IMR-90 (cell line): Measurements from ENCODE around the gene EPN2. TPM values are rescaled to one million over a fixed set of nuclear protein-coding genes. Genes with fewer than 3 reads are reported as not detected.

ENCODE experiments used
- ATAC-seq: fragments of 200-7000 bp; cut with Tn5 transposase; 2 replicates; pipeline ENCODE4 v1.9.1; 2020; ENCODE audit warnings: low read depth, mild to moderate bottlenecking, moderate library complexity
- BruUV-seq: library from RNA; stranded (reverse); fragments of 400-500 nt; replicated peaks from 2 replicates; lab custom pipeline; 2021; lab: Mats Ljungman, UMichigan
- CTCF ChIA-PET: fragments of 300-600 bp; formaldehyde crosslinking; extraction: SDS; loops from one replicate; lab custom pipeline; 2021; ENCODE audit warnings: antibody characterized with exemption; lab: Yijun Ruan, JAX
- POLR2A ChIA-PET: fragments of 300-600 bp; sonication (Branson Sonifier 250); formaldehyde crosslinking; loops from one replicate; lab custom pipeline; 2022; ENCODE audit warnings: antibody characterized with exemption; ENCODE audit not compliant: unreplicated experiment; lab: Charles Lee
- DNase-seq: peaks from one replicate; pipeline ENCODE4 v3.0.0; 2013
- H2AFZ ChIP-seq: replicated peaks from 2 replicates; pipeline ENCODE3; 2013; ENCODE audit warnings: low read length, mild to moderate bottlenecking; ENCODE audit not compliant: poor library complexity
- H2AK5ac ChIP-seq: 2 replicates; pipeline ENCODE4 v1.6.1; 2013; ENCODE audit warnings: low read depth, low read length, inconsistent platforms
- H2AK9ac ChIP-seq: replicated peaks from 2 replicates; pipeline ENCODE3; 2013; ENCODE audit warnings: mild to moderate bottlenecking, low read depth, low read length, moderate library complexity; ENCODE audit not compliant: poor library complexity
- H2BK120ac ChIP-seq: 2 replicates; pipeline ENCODE4 v1.6.1; 2013; ENCODE audit warnings: low read depth, low read length, inconsistent platforms
- H2BK15ac ChIP-seq: 3 replicates; pipeline ENCODE4 v1.6.1; 2013; ENCODE audit warnings: low read depth, low read length, inconsistent platforms
- H2BK20ac ChIP-seq: 2 replicates; pipeline ENCODE4 v1.6.1; 2013; ENCODE audit warnings: low read depth, mild to moderate bottlenecking, inconsistent platforms, low read length, moderate library complexity
- H2BK5ac ChIP-seq: 2 replicates; pipeline ENCODE4 v1.6.1; 2013; ENCODE audit warnings: mild to moderate bottlenecking, low read depth, low read length, inconsistent platforms; ENCODE audit not compliant: poor library complexity, severe bottlenecking
- H3K14ac ChIP-seq: replicated peaks from 2 replicates; pipeline ENCODE4 v1.6.1; 2013; ENCODE audit warnings: low read depth, low read length, inconsistent platforms
- H3K18ac ChIP-seq: 2 replicates; pipeline ENCODE4 v1.6.1; 2013; ENCODE audit warnings: low read depth, low read length, control low read depth
- H3K23ac ChIP-seq: 2 replicates; pipeline ENCODE4 v1.6.1; 2013; ENCODE audit warnings: low read depth, low read length, inconsistent platforms
- H3K27ac ChIP-seq: 2 replicates; pipeline ENCODE4 v1.5.1; 2013; ENCODE audit warnings: mild to moderate bottlenecking, control low read depth, low read length; ENCODE audit not compliant: insufficient read depth
- H3K27me3 ChIP-seq: 2 replicates; pipeline ENCODE4 v1.6.1; 2013; ENCODE audit warnings: low read length; ENCODE audit not compliant: control insufficient read depth, insufficient read depth
- H3K36me3 ChIP-seq: 2 replicates; pipeline ENCODE4 v1.6.1; 2013; ENCODE audit warnings: low read length, mixed read lengths; ENCODE audit not compliant: control insufficient read depth, insufficient read depth
- H3K4ac ChIP-seq: 2 replicates; pipeline ENCODE4 v1.6.1; 2013; ENCODE audit warnings: low read depth, low read length, inconsistent platforms
- H3K4me1 ChIP-seq: 2 replicates; pipeline ENCODE4 v1.6.1; 2013; ENCODE audit warnings: low read length, mixed read lengths; ENCODE audit not compliant: control insufficient read depth, insufficient read depth
- H3K4me2 ChIP-seq: 2 replicates; pipeline ENCODE4 v1.6.1; 2013; ENCODE audit warnings: low read depth, mild to moderate bottlenecking, control low read depth, low read length, moderate library complexity
- H3K4me3 ChIP-seq: 2 replicates; pipeline ENCODE4 v1.5.1; 2013; ENCODE audit warnings: low read depth, mild to moderate bottlenecking, control low read depth, low read length, moderate library complexity; ENCODE audit not compliant: insufficient read depth
- H3K56ac ChIP-seq: 2 replicates; pipeline ENCODE4 v1.6.1; 2013; ENCODE audit warnings: low read length, inconsistent platforms; ENCODE audit not compliant: insufficient read depth; ENCODE audit errors: extremely low read depth
- H3K79me1 ChIP-seq, 2 experiments: 2 replicates each; pipeline ENCODE4 v1.6.1; 2013; ENCODE audit warnings: low read length in 2 of 2, inconsistent platforms in 1 of 2, low read depth in 1 of 2
- H3K9ac ChIP-seq: 2 replicates; pipeline ENCODE4 v1.6.1; 2013; ENCODE audit warnings: low read depth, low read length, control low read depth
- H3K9me1 ChIP-seq: 2 replicates; pipeline ENCODE4 v1.6.1; 2013; ENCODE audit warnings: low read length, inconsistent platforms; ENCODE audit not compliant: insufficient read depth
- H3K9me3 ChIP-seq: 2 replicates; pipeline ENCODE4 v1.6.1; 2013; ENCODE audit warnings: low read length; ENCODE audit not compliant: control insufficient read depth, insufficient read depth
- H4K20me1 ChIP-seq: 2 replicates; pipeline ENCODE4 v1.6.1; 2013; ENCODE audit warnings: low read length, inconsistent platforms; ENCODE audit not compliant: insufficient read depth
- H4K5ac ChIP-seq: 2 replicates; pipeline ENCODE4 v1.6.1; 2013; ENCODE audit warnings: mild to moderate bottlenecking, low read depth, low read length, control low read depth
- H4K8ac ChIP-seq, 2 experiments: 2 replicates each; pipeline ENCODE4 v1.6.1; 2013; ENCODE audit warnings: low read depth in 2 of 2, low read length in 2 of 2, control low read depth in 1 of 2, inconsistent platforms in 1 of 2
- H4K91ac ChIP-seq: 2 replicates; pipeline ENCODE4 v1.6.1; 2013; ENCODE audit warnings: low read depth, low read length, inconsistent platforms; ENCODE audit not compliant: insufficient read depth
- BHLHE40 ChIP-seq: fragments of 150-350 bp; IDR thresholded peaks from 2 replicates; pipeline ENCODE4 v1.6.1; 2016; ENCODE audit warnings: mild to moderate bottlenecking, low read depth, low read length
- CEBPB ChIP-seq: IDR thresholded peaks from 2 replicates; pipeline ENCODE4 v1.6.1; 2012; ENCODE audit warnings: low read depth, low read length, improper control_type of control experiment
- CHD1 ChIP-seq: IDR thresholded peaks from 2 replicates; pipeline ENCODE4 v1.6.1; 2012; ENCODE audit warnings: low read depth, low read length, improper control_type of control experiment
- FOS ChIP-seq: fragments of 150-350 bp; IDR thresholded peaks from 2 replicates; pipeline ENCODE4 v1.6.1; 2016; ENCODE audit warnings: low read depth, low read length
- MAFK ChIP-seq: IDR thresholded peaks from 2 replicates; pipeline ENCODE4 v1.6.1; 2012; ENCODE audit warnings: low read depth, low read length, improper control_type of control experiment
- MAZ ChIP-seq: IDR thresholded peaks from 2 replicates; pipeline ENCODE4 v1.6.1; 2012; ENCODE audit warnings: low read depth, mild to moderate bottlenecking, low read length, improper control_type of control experiment, moderate library complexity, borderline replicate concordance
- MXI1 ChIP-seq: IDR thresholded peaks from 2 replicates; pipeline ENCODE4 v1.6.1; 2012; ENCODE audit warnings: low read depth, mild to moderate bottlenecking, low read length, moderate library complexity, borderline replicate concordance
- NFE2L2 ChIP-seq: fragments of 150-350 bp; IDR thresholded peaks from 2 replicates; pipeline ENCODE4 v1.6.1; 2016; ENCODE audit warnings: low read depth, mild to moderate bottlenecking, low read length
- POLR2A ChIP-seq: IDR thresholded peaks from 2 replicates; pipeline ENCODE4 v1.6.1; 2012; ENCODE audit warnings: mild to moderate bottlenecking, low read depth, low read length
- RAD21 ChIP-seq: IDR thresholded peaks from 2 replicates; pipeline ENCODE4 v1.6.1; 2012; ENCODE audit warnings: low read length, improper control_type of control experiment
- RCOR1 ChIP-seq: IDR thresholded peaks from 2 replicates; pipeline ENCODE4 v1.6.1; 2012; ENCODE audit warnings: mild to moderate bottlenecking, low read length, improper control_type of control experiment; ENCODE audit not compliant: insufficient replicate concordance
- RFX5 ChIP-seq: IDR thresholded peaks from 2 replicates; pipeline ENCODE4 v1.8.0; 2012; ENCODE audit warnings: low read depth, mild to moderate bottlenecking, low read length, moderate library complexity
- SMC3 ChIP-seq: fragments of 150-350 bp; IDR thresholded peaks from 2 replicates; pipeline ENCODE4 v1.6.1; 2016; ENCODE audit warnings: low read depth, mild to moderate bottlenecking, antibody characterized with exemption, low read length, moderate library complexity
- WGBS, 2 experiments: methylation state at CpG; one replicate each; pipeline versions ENCODE4 v1.1.5 to v1.1.7; 2013; ENCODE audit warnings: missing lambda C conversion rate in 2 of 2; ENCODE audit not compliant: insufficient read length in 1 of 2; ENCODE audit errors: extremely low coverage in 2 of 2; 5-methylcytosine and 5-hydroxymethylcytosine counted together
- dilution Hi-C: fragments of 300-500 bp; cut with HindIII; formaldehyde crosslinking; loops from one replicate; pipeline ENCODE4 v1.14.3; 2018; ENCODE audit warnings: low sequenced_read_pairs; ENCODE audit not compliant: unreplicated experiment
- in situ Hi-C: fragments of 300-500 bp; cut with MboI; formaldehyde crosslinking; loops from 3 replicates; pipeline ENCODE4 v1.14.3; 2019; ENCODE audit warnings: low sequenced_read_pairs, inconsistent platforms, mixed read lengths
- intact Hi-C: fragments of 100-400 bp; cut with micrococcal nuclease; formaldehyde crosslinking; loops from 2 replicates; pipeline ENCODE4 v1.10.0; 2022
- polyA plus RNA-seq, 3 experiments: library from polyadenylated mRNA; depleted of rRNA; stranded (reverse); fragments of >200 nt; gene quantifications; 2 replicates each; pipeline ENCODE4 v1.2.3, GENCODE V29; 2012; ENCODE audit warnings: low replicate concordance in 1 of 3
- total RNA-seq: library from RNA; depleted of rRNA; stranded (reverse); fragments of >200 nt; gene quantifications from 2 replicates; pipeline ENCODE4 v1.2.3, GENCODE V29; 2012
- TF ChIP-seq, protein P1 (sequence below): fragments of 150-350 bp; IDR thresholded peaks from 2 replicates; pipeline ENCODE4 v1.6.1; 2017; ENCODE audit warnings: mild to moderate bottlenecking, antibody characterized with exemption, low read length, low read depth
- TF ChIP-seq, protein P2 (sequence below): fragments of 150-350 bp; IDR thresholded peaks from 2 replicates; pipeline ENCODE4 v1.6.1; 2016; ENCODE audit warnings: low read depth, mild to moderate bottlenecking, low read length, moderate library complexity, borderline replicate concordance
- TF ChIP-seq, protein P3 (sequence below): conservative IDR thresholded peaks from 2 replicates; pipeline ENCODE4 v1.5.1; 2012; ENCODE audit warnings: mild to moderate bottlenecking, low read depth, low read length, improper control_type of control experiment

The EPN2 gene
- total and polyA plus RNA-seq, 2 of the 4 experiments (the other 2 are of a cell fraction): 14.9 to 25.3 TPM

DNA sequence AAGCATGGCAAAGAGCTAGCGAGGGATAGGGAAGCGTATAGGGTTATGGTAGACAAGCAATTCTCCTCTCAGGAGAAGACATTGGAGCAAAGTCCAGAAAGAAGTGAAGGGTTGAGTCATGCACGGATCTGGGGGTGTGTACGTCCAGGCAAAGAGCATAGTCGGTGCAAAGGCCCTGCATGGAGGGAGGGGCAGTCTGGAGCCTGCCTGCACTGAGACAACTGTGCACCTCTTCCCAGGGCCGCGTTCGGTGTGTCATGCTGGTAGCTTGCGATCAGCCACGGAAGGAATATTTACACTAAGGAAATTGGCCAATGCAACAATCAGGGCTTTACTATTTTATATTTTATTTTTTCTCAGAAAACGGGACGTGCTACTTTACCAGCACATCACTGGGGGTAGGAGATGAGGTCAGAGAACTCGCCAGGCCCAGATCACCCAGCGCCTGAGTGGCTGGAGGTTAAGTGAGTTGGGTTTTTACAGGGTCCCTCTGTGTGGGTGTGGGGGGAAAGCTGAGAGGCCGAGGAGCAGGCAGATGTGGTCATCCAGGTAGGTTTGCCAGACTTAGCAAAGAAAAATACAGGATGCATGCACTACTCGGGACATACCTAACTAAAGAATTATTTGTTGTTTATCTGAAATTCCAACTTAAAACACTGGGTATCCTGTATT is 132.1 kb downstream of the EPN2 start:
- Histone ChIP-seq H3K18ac (no peak overlapping the region), H2AFZ (no peak overlapping the region), H3K9ac (no peak overlapping the region), H3K14ac (no peak overlapping the region), H3K4me3 (no peak overlapping the region), H2BK15ac (no peak overlapping the region), H3K9me1 (no peaks in the 10 kb centered on the region), H2BK5ac (no peak overlapping the region), H2AK9ac (no peak overlapping the region), H3K23ac (no peak overlapping the region), H3K79me1 (no peaks in the 10 kb centered on the region), H4K5ac (no peak overlapping the region), H2BK20ac (no peak overlapping the region), H4K20me1 (no peaks in the 10 kb centered on the region), H3K36me3 (peaks cover 2% of the 10 kb centered on the region; the same call in 1 of the 2 replicates), H3K27me3 (no peaks in the 10 kb centered on the region), H3K4ac (no peak overlapping the region), H3K27ac (no peak overlapping the region), H2AK5ac (no peak overlapping the region), H2BK120ac (no peak overlapping the region), H3K4me2 (no peak overlapping the region), H4K91ac (no peak overlapping the region), H4K8ac (no peak overlapping the region), H3K9me3 (no peaks in the 10 kb centered on the region), H3K4me1 (peaks cover 12% of the 10 kb centered on the region), H3K56ac (no peak overlapping the region)
- intact Hi-C loops (no loop called here), in situ Hi-C loops (loop anchor here (5.0 kb wide), 1 partner anchor 133 kb away; no protein-coding TSS in a partner anchor), dilution Hi-C loops (no loop called here)
- TF ChIP-seq MXI1 (no peak), MAFK (no peak), BHLHE40 (no peak), RAD21 (no peak), CHD1 (no peak), NFE2L2 (no peak), SMC3 (no peak), RFX5 (no peak), POLR2A (no peak), MAZ (no peak), CEBPB (no peak), RCOR1 (no peak), FOS (no peak)
- TF ChIP-seq, protein P1, sequence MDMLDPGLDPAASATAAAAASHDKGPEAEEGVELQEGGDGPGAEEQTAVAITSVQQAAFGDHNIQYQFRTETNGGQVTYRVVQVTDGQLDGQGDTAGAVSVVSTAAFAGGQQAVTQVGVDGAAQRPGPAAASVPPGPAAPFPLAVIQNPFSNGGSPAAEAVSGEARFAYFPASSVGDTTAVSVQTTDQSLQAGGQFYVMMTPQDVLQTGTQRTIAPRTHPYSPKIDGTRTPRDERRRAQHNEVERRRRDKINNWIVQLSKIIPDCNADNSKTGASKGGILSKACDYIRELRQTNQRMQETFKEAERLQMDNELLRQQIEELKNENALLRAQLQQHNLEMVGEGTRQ: no peak
- TF ChIP-seq, protein P2, sequence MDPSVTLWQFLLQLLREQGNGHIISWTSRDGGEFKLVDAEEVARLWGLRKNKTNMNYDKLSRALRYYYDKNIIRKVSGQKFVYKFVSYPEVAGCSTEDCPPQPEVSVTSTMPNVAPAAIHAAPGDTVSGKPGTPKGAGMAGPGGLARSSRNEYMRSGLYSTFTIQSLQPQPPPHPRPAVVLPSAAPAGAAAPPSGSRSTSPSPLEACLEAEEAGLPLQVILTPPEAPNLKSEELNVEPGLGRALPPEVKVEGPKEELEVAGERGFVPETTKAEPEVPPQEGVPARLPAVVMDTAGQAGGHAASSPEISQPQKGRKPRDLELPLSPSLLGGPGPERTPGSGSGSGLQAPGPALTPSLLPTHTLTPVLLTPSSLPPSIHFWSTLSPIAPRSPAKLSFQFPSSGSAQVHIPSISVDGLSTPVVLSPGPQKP: no peak
- TF ChIP-seq, protein P3, sequence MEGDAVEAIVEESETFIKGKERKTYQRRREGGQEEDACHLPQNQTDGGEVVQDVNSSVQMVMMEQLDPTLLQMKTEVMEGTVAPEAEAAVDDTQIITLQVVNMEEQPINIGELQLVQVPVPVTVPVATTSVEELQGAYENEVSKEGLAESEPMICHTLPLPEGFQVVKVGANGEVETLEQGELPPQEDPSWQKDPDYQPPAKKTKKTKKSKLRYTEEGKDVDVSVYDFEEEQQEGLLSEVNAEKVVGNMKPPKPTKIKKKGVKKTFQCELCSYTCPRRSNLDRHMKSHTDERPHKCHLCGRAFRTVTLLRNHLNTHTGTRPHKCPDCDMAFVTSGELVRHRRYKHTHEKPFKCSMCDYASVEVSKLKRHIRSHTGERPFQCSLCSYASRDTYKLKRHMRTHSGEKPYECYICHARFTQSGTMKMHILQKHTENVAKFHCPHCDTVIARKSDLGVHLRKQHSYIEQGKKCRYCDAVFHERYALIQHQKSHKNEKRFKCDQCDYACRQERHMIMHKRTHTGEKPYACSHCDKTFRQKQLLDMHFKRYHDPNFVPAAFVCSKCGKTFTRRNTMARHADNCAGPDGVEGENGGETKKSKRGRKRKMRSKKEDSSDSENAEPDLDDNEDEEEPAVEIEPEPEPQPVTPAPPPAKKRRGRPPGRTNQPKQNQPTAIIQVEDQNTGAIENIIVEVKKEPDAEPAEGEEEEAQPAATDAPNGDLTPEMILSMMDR: no peak
- WGBS, 2 experiments: 92% methylated on average over 8 of the region's 16 CpGs; no CpG with 5 or more reads in 1 of the 2 experiments
- ATAC-seq: no peak
- DNase-seq: no peak
- CTCF ChIA-PET: interaction anchor here (1.1 kb wide), 1 partner anchor 78 kb away, joined by 3 read pairs; no protein-coding TSS in a partner anchor
- no TSS peak for BruUV-seq
- POLR2A ChIA-PET: no interaction called here
